HepG2 (cell line): Measurements from ENCODE around the gene GPR27. TPM values are rescaled to one million over a fixed set of nuclear protein-coding genes. Genes with fewer than 3 reads are reported as not detected.

Source experiments
- ATAC-seq: fragments of 200-7000 bp; cut with Tn5 transposase; 3 replicates; pipeline ENCODE4 v1.9.1; 2020; ENCODE audit warnings: mild to moderate bottlenecking, moderate library complexity
- BruUV-seq: library from RNA; stranded (reverse); fragments of 400-500 nt; replicated peaks from 2 replicates; lab custom pipeline; 2021; lab: Mats Ljungman, UMichigan
- CTCF ChIA-PET: fragments of 300-600 bp; formaldehyde crosslinking; extraction: SDS; loops from one replicate; lab custom pipeline; 2021; ENCODE audit warnings: low total read pairs, inconsistent platforms, low intra/inter-chr PET ratio; lab: Yijun Ruan, JAX
- POLR2A ChIA-PET: fragments of 350-600 bp; sonication (Branson Sonifier 250); formaldehyde crosslinking; loops from one replicate; lab custom pipeline; 2020; ENCODE audit warnings: antibody characterized with exemption, inconsistent platforms; lab: Yijun Ruan, JAX
- DNase-seq: peaks from one replicate; pipeline ENCODE4 v3.0.0-alpha.2; 2015; ENCODE audit warnings: low spot score
- FAIRE-seq: peaks from 3 replicates; lab custom pipeline; 2011; peaks lifted over from hg19 to GRCh38; lab: Jason Lieb, UNC
- H2AFZ ChIP-seq: one replicate; pipeline ENCODE4 v1.6.1; 2011; ENCODE audit warnings: low read length, inconsistent platforms
- H3K27ac ChIP-seq: fragments of 300-600 bp; 3 replicates; pipeline ENCODE4 v1.8.0; 2011; ENCODE audit warnings: mixed run types, mild to moderate bottlenecking, mixed read lengths, low read length, inconsistent platforms; ENCODE audit not compliant: insufficient read depth; ENCODE audit errors: extremely low read length
- H3K27me3 ChIP-seq, 2 experiments: fragments of 200-600 bp in 1 of 2; 2 replicates in 1 of 2; 3 replicates in 1 of 2; pipeline versions ENCODE4 v1.6.0 to v1.8.0; 2011; ENCODE audit warnings: low read length in 2 of 2, mild to moderate bottlenecking in 2 of 2, moderate library complexity in 2 of 2, inconsistent platforms in 1 of 2; ENCODE audit not compliant: insufficient read depth in 2 of 2, control insufficient read depth in 1 of 2
- H3K36me3 ChIP-seq, 2 experiments: fragments of 200-600 bp in 1 of 2; replicated peaks in 1 of 2; 2 replicates in 1 of 2; 3 replicates in 1 of 2; pipeline versions ENCODE4 v1.5.1 to v1.8.0; 2011; ENCODE audit warnings: low read length in 2 of 2, inconsistent platforms in 1 of 2; ENCODE audit not compliant: insufficient read depth in 2 of 2, control insufficient read depth in 1 of 2
- H3K4me1 ChIP-seq: 2 replicates; pipeline ENCODE4 v1.5.1; 2012; ENCODE audit warnings: low read length, inconsistent platforms; ENCODE audit not compliant: insufficient read depth
- H3K4me2 ChIP-seq: 2 replicates; pipeline ENCODE4 v1.6.0; 2011; ENCODE audit warnings: low read depth, low read length, inconsistent platforms
- H3K4me3 ChIP-seq, 3 experiments: fragments of 200-600 bp in 1 of 3; sonication (generic), shearing (Covaris generic) in 1 of 3; replicated peaks in 1 of 3; 2 replicates each; pipeline ENCODE4 v1.5.1; 2011 to 2016; ENCODE audit warnings: low read length in 3 of 3, inconsistent platforms in 2 of 3, low read depth in 2 of 3, mild to moderate bottlenecking in 2 of 3, control low read depth in 1 of 3, mixed read lengths in 1 of 3; ENCODE audit not compliant: insufficient read depth in 1 of 3
- H3K79me2 ChIP-seq: one replicate; pipeline ENCODE4 v1.6.1; 2011; ENCODE audit warnings: low read length, inconsistent platforms; ENCODE audit not compliant: insufficient read depth
- H3K9ac ChIP-seq: 2 replicates; pipeline ENCODE4 v1.6.0; 2011; ENCODE audit warnings: mild to moderate bottlenecking, low read depth, low read length, inconsistent platforms; ENCODE audit not compliant: insufficient read depth
- H3K9me3 ChIP-seq: 2 replicates; pipeline ENCODE4 v1.5.1; 2012; ENCODE audit warnings: mild to moderate bottlenecking, low read length
- H4K20me1 ChIP-seq: 2 replicates; pipeline ENCODE4 v1.6.0; 2011; ENCODE audit warnings: inconsistent platforms, mild to moderate bottlenecking, low read length, moderate library complexity; ENCODE audit not compliant: insufficient read depth
- CENPX ChIP-seq: sonication (generic); formaldehyde crosslinking; IDR thresholded peaks from 2 replicates; pipeline ENCODE4 v1.9.0; 2021; ENCODE audit warnings: mild to moderate bottlenecking, missing genetic modification reagents, moderate library complexity
- MAFF ChIP-seq: IDR thresholded peaks from 2 replicates; pipeline ENCODE4 v1.6.1; 2011; ENCODE audit warnings: low read depth, low read length, improper control_type of control experiment
- MAFK ChIP-seq, 2 experiments: IDR thresholded peaks in 1 of 2; conservative IDR thresholded peaks in 1 of 2; 2 replicates each; pipeline ENCODE4 v1.6.1; 2011; ENCODE audit warnings: improper control_type of control experiment in 2 of 2, low read length in 2 of 2
- RNF2 ChIP-seq: fragments of 450-650 bp; conservative IDR thresholded peaks from 2 replicates; pipeline ENCODE4 v1.6.1; 2016; ENCODE audit warnings: low read depth
- SATB2 ChIP-seq: sonication (generic); formaldehyde crosslinking; IDR thresholded peaks from 2 replicates; pipeline ENCODE4 v1.5.0; 2020; ENCODE audit warnings: missing genetic modification reagents
- TCF12 ChIP-seq, 2 experiments: fragments of 450-650 bp in 1 of 2; sonication (generic) in 1 of 2; formaldehyde crosslinking in 1 of 2; IDR thresholded peaks; 2 replicates each; pipeline versions ENCODE4 v1.6.1 to v1.8.0; 2017 to 2022; ENCODE audit warnings: antibody characterized with exemption in 1 of 2, mild to moderate bottlenecking in 1 of 2, missing genetic modification reagents in 1 of 2, moderate library complexity in 1 of 2
- YEATS2 ChIP-seq: sonication (generic); formaldehyde crosslinking; IDR thresholded peaks from 2 replicates; pipeline ENCODE4 v1.4.0; 2020; ENCODE audit warnings: missing genetic modification reagents, borderline replicate concordance
- ZBTB20 ChIP-seq: sonication (generic); formaldehyde crosslinking; IDR thresholded peaks from 2 replicates; pipeline ENCODE4 v1.8.1; 2023; ENCODE audit warnings: missing genetic modification reagents, low read depth, mild to moderate bottlenecking, borderline replicate concordance
- ZNF329 ChIP-seq: sonication (generic); formaldehyde crosslinking; IDR thresholded peaks from 2 replicates; pipeline ENCODE4 v1.9.0; 2021; ENCODE audit warnings: low read depth, mild to moderate bottlenecking, missing genetic modification reagents
- ZNF513 ChIP-seq: sonication (generic); formaldehyde crosslinking; conservative IDR thresholded peaks from 2 replicates; pipeline ENCODE4 v1.5.0; 2020; ENCODE audit warnings: missing genetic modification reagents
- ZNF75D ChIP-seq: sonication (generic); formaldehyde crosslinking; IDR thresholded peaks from 2 replicates; pipeline ENCODE4 v1.8.1; 2023; ENCODE audit warnings: missing genetic modification reagents, mild to moderate bottlenecking, borderline replicate concordance
- WGBS: methylation state at CpG from one replicate; pipeline ENCODE4 v1.1.6; 2017; ENCODE audit warnings: low lambda C conversion rate; 5-methylcytosine and 5-hydroxymethylcytosine counted together
- in situ Hi-C: cut with HindIII; loops from 2 replicates; pipeline ENCODE4 v1.10.0; 2017; ENCODE audit warnings: low pct_unique_long_range_greater_than_20kb; ENCODE audit not compliant: extremely low pct_ligation_motif_present
- intact Hi-C: fragments of 100-400 bp; cut with micrococcal nuclease; formaldehyde crosslinking; loops from one replicate; pipeline ENCODE4 v1.10.0; 2022; ENCODE audit not compliant: unreplicated experiment
- polyA plus RNA-seq, 8 experiments: library from polyadenylated mRNA; depleted of rRNA in 3 of 8; stranded (reverse) in 7 of 8; unstranded in 1 of 8; fragments of >200 nt; fragmentation: Illumina TruSeq in 4 of 8; extraction: Trizol in 4 of 8; gene quantifications; 2 replicates each; pipeline versions ENCODE4 v1.2.1 to v1.2.3, GENCODE V29; 2011 to 2016; ENCODE audit warnings: low read depth in 4 of 8, missing spikeins in 1 of 8, mixed read lengths in 1 of 8; ENCODE audit not compliant: insufficient read depth in 1 of 8
- total RNA-seq, 5 experiments: library from RNA; depleted of rRNA; stranded (reverse); fragments of >200 nt; fragmentation: Illumina TruSeq; extraction: Trizol; gene quantifications; 2 replicates each; pipeline ENCODE4 v1.2.3, GENCODE V29; 2016; ENCODE audit warnings: low read depth in 1 of 5

GPR27 gene
- total and polyA plus RNA-seq, 2 of the 13 experiments (the other 11 are each of a cell fraction or from before 2014, with no cell fraction given): not detected

GRCh38 chr3:71722693-71723092 is 31.0 kb upstream of the GPR27 start (continued):
- no peak for TF ChIP-seq ZBTB20

- TF ChIP-seq SATB2 (CRISPR knock-in tag) (no peak), ZNF329 (no peak), ZNF75D (CRISPR knock-in tag) (no peak), RNF2 (0 out of 2 replicates have a peak, but pooled peaks have one; percentile 25), TCF12 (IDR thresholded peaks at IDR 0.05) (no peak), TCF12 (CRISPR knock-in tag; IDR thresholded peaks at IDR 0.05) (no peak), MAFK (conservative IDR thresholded peaks at IDR 0.05 in 1 of 2, IDR thresholded peaks at IDR 0.05 in 1 of 2; ENCODE audit: low read length in 2 of 2) (peak; percentile 27 to 55; a peak in 1 of 4 replicates), CENPX (CRISPR knock-in tag) (no peak), YEATS2 (CRISPR knock-in tag) (no peak), MAFF (0 out of 2 replicates have a peak, but pooled peaks have one; percentile 31), ZNF513 (no peak)
- 6% methylated on average over 6 of the region's 6 CpGs for WGBS
- no TSS peak for BruUV-seq
- H3K4me2 ChIP-seq: no peak overlapping the region
- POLR2A ChIA-PET: no interaction called here
- no peaks in the 10 kb centered on the region for H3K36me3 ChIP-seq
- intact Hi-C loops: no loop called here
- DNase-seq: no peak
- H4K20me1 ChIP-seq: no peaks in the 10 kb centered on the region
- ATAC-seq: no peak
- CTCF ChIA-PET: no interaction called here
- no peaks in the 10 kb centered on the region for H3K79me2 ChIP-seq
- peaks cover 6% of the 10 kb centered on the region; the same call in 1 of the 2 replicates for H3K4me1 ChIP-seq
- in situ Hi-C loops: loop anchor here (5.0 to 25.0 kb wide), 3 partner anchors 134 to 1364 kb away; no protein-coding TSS in a partner anchor
- no peak overlapping the region for H2AFZ ChIP-seq
- peaks cover 8 to 55% of the 10 kb centered on the region in 2 experiments; a peak in 4 of 5 replicates for H3K27me3 ChIP-seq
- H3K27ac ChIP-seq: no peak overlapping the region
- H3K4me3 ChIP-seq: no peak overlapping the region
- no peak overlapping the region for H3K9ac ChIP-seq
- no peaks in the 10 kb centered on the region for H3K9me3 ChIP-seq
- no peak for FAIRE-seq
Measured at GRCh38 chr3:71723452-71724170, 30.0 kb upstream of the GPR27 start.
